Measurements from ENCODE around the gene SREBF2. TPM values are rescaled to one million over a fixed set of nuclear protein-coding genes. Genes with fewer than 3 reads are reported as not detected.

Gene SREBF2
- total and polyA plus RNA-seq, 9 of the 15 experiments (the other 6 are each of a cell fraction or from before 2014, with no cell fraction given), result 1.1 to 84.2 (median 26.9) TPM

DNA sequence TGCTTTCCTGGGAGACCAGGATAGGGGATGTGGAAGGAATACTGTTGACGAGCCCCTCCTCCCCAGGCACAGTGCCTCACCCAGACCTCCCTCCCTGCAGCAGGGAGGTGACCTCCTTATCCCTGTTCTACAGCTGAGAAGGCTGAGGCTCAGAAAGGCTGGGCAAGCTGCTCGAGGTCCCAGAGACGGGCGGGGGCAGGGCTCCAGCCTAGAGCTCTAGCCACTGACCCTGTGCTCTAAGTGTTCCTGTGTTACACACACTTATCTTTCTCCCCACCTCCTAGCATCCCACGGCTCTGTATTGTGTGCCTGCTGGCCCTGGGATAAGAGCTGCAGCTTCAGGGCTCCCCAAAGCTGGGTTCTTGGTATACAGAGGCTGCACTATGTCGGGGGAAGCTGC lies 24.5 kb upstream of the SREBF2 start (continued):
- TF ChIP-seq CBFA2T2 (conservative IDR thresholded peaks at IDR 0.05) (peak; percentile 57), ZNF277 (CRISPR knock-in tag; IDR thresholded peaks at IDR 0.05; ENCODE audit: borderline replicate concordance) (no peak), ZNF318 (IDR thresholded peaks at IDR 0.05; ENCODE audit: borderline replicate concordance in 1 of 2, low read depth in 1 of 2) (no peak), TGIF2 (CRISPR knock-in tag; IDR thresholded peaks at IDR 0.05) (no peak), RBM34 (IDR thresholded peaks at IDR 0.05; ENCODE audit: borderline replicate concordance, insufficient read depth, low read length) (no peak), TCF3 (CRISPR knock-in tag; IDR thresholded peaks at IDR 0.05) (peak; percentile 65; the same call in 1 of the 2 replicates)
